HG03095 (cell line): Measurements from ENCODE around the gene RRP15.

Experiments used
- ATAC-seq: cut with Tn5 transposase; IDR thresholded peaks from one replicate; pipeline ENCODE4 v1.9.1; 2021; ENCODE audit warnings: moderate library complexity; ENCODE audit not compliant: unreplicated experiment

RRP15 gene

DNA sequence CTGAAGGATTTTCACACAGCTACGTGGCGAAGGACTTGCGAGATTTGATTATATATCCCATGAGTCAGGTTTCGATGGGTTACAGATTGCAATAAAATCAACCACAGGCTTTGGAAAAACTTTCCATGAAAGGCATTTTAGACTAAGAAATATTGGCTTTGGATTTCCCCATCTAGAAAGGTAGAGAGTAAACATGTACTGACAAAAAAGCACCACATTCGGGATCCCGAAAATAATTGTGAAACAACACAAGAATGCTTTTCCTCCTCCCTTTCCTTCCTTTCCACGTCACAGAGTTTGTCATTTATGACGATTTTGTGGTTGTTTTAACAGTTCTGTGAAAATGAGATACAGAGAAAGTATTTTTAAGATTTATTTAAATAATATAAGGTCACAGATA lies 98.6 kb downstream of the RRP15 start:
- ATAC-seq, result no peak

- ATAC-seq, result no peak
These were observed 99.5 kb downstream of the RRP15 start for GRCh38 chr1:218384581-218384993.
